Measurements from ENCODE around the gene PRR35.

The PRR35 gene

DNA sequence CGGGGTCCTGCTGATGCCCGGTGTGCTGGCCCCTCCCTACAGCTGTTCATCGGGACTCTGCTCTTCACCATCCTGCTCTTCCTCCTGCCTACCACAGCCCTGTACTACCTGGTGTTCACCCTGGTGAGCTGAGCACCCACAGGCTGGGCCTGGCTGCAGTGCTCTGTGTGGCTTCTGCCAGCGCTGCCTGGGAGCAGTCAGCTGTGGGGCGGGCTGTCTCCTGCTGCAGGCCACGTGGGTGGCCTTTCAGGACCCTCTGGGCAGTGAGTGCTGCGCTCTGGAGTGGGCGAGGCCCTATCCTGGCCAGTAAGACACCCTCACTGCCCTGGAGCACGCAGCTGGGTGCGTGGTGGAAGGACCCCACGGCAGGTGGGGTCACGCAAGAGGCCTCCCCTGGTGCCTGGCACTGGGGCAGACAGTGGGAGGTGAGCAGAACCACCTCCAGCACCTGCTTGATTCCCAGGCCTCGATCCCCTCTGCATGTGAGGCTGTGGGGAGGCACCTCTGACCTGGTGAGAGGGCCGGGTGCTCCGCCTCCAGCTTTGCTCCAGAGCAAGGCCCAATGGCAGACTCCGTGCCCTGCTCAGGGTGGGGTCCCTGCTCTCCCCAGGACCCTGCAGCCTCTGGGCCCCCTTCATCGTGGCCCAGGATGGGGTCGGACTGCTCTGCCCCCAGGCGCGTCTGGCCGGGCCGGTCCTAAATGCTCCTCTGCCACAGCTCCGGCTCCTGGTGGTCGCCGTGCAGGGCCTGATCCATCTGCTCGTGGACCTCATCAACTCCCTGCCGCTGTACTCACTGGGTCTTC lies 20.1 kb downstream of the PRR35 start:
- no peak for DNase-seq (ENCODE audit: low read depth)

DNA sequence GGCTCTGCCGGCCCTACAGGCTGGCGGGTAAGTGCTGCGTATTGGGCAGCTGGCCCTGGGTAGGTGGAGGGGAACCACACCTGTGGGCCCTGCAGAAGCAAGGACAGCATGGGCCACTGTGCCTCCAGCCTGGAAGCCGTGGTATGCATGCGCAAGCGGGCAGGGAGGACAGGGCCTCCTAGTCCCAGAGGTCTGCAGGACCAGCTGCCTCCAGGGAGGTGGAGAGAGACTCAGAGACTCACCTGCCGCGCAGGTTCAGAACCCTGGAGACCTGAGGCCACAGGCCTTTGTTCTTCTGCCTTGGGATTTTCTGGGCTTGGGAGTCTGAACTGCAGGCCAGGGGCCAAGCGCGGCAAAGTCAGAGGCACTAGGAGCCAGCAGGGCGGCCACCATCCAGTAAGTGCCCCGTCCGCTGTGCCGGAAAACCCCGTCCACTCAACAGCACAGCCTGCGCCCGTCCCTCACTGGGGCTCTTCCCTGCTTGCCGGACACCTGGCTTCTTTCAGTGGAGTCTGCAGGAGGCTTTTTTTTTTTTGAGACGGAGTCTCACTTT lies 20.8 kb downstream of the PRR35 start:
- no peak for DNase-seq (ENCODE audit: low read depth)

DNA sequence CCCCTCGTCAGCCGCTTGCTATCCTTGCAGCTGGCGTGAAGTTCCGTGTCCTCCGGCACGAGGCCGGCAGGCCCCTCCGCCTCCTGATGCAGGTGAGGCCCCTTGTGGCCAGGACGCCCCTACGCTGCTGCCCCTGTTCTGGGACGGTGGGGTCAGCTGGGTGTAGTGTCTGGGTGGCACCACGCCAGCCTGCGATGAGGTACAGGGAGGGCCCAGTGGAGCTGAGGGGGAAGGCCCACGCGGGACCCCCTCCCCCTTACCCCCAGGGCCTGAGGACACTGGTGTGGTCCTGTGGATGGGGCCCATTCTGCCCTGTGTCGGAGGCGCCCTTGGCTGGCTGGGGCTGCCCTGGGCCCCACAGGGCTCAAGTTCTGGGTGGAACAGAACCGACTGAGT lies 22.0 kb downstream of the PRR35 start:
- no peak for DNase-seq (ENCODE audit: low read depth)

DNA sequence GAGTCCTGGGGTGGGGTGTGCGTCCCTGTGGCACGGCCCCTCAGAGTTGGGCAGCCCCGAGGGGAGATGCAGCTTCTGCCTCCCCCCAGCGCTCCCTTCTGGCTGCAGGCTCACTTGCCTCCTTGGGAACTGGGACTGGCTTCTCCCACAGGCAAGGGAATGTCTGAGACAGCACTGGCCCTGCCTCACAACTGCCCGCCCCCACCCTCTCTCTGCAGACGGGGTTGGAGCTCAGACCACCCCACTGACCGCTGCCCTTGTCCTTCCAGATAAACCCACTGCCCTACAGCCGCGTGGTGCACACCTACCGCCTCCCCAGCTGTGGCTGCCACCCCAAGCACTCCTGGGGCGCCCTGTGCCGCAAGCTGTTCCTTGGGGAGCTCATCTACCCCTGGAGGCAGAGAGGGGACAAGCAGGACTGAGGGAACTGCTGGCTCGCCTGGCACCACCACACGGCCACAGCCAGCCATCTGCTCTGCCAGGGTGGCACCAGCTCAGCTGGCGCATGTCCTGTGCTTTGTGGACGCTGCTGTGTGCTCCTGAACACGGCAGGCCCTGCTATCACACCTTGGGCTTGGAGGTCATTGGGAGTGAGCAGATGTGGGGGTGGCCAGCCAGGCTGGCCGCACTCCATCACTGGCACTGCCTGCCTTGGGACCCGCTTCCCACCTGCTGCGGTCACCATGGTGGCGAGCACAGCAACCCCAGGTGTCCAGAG lies 22.6 kb downstream of the PRR35 start:
- DNase-seq (ENCODE audit: low read depth), result no peak

DNA sequence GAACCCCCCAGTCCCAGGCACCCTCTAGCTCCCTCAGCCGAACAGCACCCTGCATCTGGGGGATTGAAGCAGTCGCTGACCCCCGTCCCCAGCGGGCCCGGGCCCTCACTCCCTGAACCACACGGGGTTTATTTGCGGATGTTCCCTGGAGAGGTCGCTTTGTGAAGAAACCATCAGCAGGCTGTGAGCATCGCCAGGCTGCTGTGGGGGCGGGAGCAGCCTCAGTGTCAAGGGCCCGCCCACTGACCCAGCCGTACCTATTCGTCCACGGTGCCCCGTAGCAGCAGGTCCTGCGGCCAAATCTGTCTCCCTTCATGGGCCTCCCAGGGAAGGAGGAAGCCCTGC lies 23.2 kb downstream of the PRR35 start:
- DNase-seq (ENCODE audit: low read depth), result no peak

DNA sequence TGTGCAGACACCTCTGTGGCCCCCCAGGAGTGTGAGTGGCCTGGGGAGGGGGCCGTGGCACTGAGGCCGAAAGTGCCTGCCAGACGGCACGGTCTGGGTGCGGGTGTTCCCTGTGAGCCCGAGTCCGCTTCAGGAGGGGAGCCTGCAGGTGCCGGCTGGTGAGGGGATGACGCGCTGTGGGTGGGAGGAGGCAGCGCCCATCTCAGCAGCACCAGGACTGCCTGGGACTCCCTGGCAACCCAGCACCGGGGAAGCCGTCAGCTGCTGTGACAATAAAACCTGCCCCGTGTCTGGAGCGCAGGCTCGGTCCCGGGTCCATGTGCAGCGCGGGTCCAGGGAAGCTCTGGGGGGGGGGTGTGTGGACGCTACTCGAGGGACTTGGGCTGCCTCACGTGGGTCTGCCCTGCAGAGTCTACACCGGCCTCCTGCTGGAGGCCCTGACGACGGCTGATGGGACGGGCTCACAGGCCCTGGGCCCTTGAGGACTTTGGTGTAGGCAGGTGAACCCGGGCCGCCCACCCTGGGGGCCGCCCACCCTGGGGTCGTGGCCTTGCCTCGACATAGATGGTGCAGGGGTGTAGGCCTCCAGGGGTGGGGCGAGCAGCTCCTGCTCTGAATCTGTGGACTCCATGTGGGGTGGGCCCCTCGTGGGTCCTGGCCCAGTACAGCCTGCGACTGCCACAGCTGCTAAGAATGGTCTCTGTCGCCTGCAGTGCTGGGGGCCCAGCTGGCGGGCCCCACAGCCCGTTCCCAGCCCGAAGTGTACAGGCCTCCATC lies 23.8 kb downstream of the PRR35 start:
- DNase-seq (ENCODE audit: low read depth), result no peak

DNA sequence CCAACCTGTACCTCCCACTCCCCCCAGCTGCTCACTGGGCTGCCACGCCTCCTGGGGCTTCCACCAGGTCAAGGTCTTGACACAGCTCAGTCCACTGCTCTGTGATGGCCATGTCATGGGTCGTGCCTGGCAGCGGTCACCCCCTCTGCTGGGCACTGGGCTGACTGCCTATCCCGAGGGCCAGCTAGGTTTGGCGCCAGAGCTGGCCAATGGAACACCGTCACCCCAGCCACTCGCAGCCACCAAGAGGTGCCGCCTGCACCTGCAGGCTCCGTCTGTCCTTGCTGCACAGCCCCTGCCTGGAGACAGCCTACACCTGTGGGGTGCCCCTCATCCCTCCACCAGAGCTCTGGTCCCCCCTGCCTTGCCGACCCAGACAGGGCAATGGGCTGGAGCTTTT lies 25.2 kb downstream of the PRR35 start:
- DNase-seq (ENCODE audit: low read depth), result no peak

DNA sequence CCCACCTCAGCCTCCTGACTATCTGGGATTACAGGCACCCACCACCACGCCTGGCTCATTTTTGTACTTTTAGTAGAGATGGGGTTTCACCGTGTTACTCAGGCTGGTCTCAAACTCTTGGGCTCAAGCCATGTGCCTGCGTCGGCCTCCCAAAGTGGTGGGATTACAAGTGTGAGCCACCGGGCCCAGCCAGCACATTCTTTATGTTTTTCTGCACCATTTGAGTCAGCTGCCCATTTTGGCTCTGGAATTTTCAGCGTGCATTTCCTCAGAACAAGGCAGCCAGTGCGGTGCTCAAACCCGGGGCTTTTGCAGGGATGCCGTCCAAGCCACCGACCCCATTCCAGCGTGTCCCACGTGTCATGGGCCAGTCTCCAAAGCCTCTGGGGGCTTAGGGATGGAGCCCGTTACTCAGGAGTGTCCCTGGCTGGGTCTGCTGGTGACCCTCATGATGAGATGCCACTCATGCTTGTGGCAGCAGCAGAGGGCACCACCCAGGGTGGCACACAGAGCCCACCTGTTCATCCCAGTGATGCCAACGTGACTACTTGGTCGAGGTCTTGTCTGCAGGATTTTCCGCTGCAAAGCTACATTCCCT lies 26.0 kb downstream of the PRR35 start:
- DNase-seq (ENCODE audit: low read depth), result no peak

DNA sequence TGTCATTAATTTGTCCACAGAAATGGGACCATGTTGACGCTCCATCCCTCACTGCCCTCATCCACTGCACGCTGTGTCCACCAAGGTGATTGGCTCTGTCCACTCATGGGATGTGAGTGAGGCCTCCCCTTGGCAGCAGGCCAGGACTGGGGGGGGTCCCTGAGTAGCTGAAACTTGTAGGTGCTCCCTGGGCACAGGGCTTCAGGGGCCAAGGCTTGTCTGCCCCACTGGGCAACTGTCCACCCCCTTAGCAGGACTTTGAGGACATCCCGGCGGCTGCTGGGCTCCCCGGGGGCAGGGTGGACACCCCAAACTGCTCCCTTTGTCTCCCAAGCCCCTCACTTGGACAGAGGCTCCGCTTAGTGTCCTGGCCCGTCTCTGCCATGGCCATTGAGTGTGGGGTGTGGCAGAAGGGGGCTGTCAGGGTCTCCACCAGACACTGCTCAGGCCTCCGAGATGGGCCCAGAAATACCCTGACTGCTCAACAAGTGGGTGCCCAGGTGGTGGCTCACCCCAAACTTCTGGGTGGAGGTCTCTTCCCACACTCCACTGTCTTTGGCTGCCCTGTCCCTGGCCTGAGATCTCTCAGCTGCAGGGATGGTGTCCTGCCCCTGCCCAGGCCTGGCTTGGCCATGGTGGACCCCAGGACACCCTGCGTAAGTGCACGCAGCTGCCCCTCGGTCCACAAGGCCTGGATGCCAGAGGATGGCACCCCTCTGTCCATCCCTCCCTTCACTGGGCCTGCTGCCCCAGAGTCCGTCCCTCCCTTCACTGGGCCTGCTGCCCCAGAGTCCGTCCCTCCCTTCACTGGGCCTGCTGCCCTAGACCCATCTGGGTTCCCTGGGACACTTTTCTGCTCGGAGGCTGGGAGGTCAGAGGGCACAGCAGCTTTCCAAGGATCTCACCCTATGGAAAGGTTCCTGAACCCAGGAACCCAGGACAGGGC lies 26.7 kb downstream of the PRR35 start:
- DNase-seq (ENCODE audit: low read depth), result no peak

DNA sequence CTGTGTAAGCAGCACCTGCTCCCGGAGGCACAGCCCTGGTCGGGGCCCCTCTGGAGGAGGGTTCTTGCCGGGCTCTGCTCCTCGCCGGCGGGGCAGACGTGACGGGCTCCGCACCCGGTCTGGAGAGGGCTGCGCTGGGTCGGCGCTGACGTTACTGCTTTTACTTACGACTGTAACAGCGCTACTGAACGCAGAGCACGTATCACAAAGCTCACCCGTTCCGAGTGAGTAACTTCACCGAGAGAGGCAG lies 28.4 kb downstream of the PRR35 start:
- peak; percentile 39 for DNase-seq (ENCODE audit: low read depth)

DNA sequence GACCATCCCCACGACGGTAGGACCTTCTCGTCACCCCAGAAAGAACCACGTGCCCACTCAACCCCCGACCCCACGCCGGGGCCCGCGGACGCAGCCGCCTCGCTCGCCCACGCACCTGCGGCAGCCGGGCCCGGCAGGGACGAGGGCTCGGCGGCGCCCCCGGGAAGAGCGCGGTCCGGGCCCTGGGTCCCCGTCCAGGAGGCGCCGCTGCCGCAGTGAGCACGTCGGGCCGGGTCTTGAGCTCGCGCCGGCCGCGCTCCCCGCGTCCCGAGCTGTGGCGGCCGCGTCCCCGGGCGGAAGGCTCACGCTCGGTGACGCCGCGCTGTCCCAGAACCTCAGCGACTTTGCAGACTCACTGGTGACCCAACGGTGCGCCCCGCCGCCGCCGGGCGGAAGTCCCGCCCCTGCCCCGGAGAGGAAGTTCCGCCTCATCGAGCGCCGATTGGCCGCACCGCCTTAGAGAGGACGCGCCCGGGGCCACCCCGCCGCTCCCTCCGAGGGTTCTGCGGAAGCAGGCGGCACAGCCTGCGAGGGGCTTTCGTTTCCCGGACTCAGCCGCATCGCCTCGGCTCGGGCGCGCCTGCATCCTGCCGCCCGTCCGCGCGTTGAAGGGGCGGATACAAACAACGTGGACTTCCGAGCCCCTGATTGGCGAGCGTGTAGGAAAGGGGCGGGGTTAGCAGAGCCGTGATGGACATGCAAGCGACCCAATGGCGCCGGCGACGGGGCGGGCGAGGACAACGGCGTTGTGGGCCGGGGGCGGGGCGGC lies 28.9 kb downstream of the PRR35 start:
- DNase-seq (ENCODE audit: low read depth), result peak; percentile 95

DNA sequence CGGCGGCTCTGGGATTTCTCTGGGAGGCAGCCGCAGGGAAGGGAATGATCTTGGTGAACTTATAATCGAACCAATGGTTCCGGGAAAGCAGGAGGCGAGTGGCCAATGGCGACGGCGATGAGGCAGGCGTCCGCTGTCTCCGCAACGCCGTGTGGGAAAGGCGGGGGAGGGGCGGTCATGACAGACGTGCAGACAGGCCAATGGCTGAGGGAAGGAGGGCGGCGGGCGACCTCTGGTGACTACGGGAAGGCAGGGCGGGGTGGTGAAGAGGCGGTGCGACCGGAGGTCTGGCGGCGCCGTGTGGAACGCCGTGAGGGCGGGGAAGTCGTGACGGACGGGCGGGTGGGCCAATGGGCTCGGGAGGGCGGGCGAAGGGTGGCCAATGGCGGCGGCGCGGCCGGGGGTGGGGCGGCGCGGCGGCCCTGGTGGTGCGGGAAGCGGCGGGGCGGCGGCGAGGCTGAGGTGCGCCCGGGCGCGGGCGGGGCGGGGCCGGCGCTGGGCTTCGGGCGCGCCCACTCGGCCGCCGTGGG lies 29.5 kb downstream of the PRR35 start, which contains the start of gene RAB40C:
RAB40C (plus strand) TSS at position 409 of the 530 bp plus-strand sequence. CDS start 226 bp downstream, outside the sequence.
- DNase-seq (ENCODE audit: low read depth), result peak; percentile 98

DNA sequence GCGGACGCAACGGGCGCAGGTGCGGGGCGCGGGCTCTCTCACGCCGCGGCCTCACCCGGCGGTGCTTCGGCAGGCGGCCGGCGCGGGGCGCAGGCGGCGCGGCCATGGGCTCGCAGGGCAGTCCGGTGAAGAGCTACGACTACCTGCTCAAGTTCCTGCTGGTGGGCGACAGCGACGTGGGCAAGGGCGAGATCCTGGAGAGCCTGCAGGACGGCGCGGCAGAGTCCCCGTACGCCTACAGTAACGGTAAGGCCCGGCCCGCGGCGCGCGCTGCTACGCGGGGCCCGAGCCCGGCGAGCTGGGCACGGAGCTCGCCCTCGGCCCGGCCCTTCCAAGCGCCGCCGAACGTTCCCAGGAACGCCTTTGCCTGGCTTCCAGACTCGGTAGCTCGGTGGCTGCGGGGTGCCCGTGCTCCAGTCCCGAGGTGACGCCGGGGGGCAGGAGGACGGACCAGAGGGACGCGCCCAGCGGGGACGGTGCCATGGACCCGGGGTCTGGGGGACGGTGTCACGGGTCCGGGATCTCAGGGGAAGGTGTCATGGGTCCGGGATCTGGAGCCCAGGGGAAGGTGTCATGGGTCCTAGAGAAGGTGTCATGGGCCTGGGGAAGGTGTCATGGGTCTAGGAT lies 30.1 kb downstream of the PRR35 start:
- no peak for DNase-seq (ENCODE audit: low read depth)

DNA sequence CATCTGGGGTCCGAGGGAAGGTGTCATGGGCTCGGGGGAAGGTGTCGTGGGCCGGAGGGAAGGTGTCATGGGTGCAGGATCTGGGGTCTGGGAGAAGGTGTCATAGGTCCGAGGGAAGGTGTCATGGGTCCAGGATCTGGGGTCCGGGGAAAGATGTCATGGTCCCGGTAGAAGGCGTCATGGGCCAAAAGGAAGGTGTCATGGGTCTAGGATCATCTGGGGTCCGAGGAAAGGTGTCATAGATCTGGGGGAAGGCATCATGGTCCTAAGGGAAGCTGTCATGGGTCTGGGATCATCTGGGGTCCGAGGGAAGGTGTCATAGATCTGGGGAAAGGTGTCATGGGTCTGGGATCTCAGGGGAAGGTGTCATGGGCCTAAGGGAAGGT lies 30.6 kb downstream of the PRR35 start:
- DNase-seq (ENCODE audit: low read depth), result no peak

DNA sequence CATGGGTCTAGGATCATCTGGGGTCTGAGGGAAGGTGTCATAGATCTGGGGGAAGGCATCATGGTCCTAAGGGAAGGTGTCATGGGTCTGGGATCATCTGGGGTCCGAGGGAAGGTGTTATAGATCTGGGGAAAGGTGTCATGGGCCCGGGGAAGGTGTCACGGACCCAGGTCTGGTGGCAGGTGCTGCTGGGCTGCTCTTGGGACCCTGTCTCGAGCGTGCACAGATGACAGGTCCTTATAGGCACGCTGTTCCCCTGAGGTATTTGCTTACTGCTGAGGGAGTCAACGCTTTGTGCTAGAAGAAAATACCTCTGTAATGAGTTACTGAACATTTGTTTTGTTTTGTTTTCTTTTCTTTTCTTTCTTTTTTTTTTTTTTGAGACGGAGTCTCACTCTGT lies 31.0 kb downstream of the PRR35 start:
- no peak for DNase-seq (ENCODE audit: low read depth)

DNA sequence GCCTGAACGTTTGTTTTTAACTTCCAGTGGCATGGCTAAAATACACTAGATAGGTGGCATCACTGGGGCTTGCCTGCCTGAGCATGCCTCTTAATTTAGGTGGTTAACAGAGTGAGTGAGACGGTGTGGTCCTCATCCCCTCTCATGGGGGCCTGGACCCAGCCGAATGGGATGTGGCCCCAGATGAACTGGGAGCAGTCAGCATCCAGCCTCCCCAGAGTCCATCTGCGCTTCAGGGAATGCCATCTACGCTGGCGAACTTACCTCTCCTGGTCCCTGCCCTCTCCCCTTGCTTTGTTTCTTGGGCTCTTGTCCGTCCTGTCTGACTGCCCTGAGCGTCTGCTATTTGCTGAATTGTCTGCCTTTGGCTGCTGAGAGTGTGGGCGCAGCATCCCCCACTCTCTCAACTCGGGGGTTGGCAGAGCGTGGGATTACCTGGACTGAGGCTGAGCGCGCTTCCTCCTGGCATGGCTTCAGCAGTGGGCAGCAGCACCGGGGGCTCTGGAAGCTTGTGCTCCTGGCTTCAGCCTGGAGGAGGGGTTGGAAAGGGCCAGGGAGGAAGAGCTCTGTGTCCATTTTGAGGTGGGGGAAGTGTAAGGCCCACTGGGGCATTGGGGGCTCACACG lies 31.8 kb downstream of the PRR35 start:
- DNase-seq (ENCODE audit: low read depth), result no peak

DNA sequence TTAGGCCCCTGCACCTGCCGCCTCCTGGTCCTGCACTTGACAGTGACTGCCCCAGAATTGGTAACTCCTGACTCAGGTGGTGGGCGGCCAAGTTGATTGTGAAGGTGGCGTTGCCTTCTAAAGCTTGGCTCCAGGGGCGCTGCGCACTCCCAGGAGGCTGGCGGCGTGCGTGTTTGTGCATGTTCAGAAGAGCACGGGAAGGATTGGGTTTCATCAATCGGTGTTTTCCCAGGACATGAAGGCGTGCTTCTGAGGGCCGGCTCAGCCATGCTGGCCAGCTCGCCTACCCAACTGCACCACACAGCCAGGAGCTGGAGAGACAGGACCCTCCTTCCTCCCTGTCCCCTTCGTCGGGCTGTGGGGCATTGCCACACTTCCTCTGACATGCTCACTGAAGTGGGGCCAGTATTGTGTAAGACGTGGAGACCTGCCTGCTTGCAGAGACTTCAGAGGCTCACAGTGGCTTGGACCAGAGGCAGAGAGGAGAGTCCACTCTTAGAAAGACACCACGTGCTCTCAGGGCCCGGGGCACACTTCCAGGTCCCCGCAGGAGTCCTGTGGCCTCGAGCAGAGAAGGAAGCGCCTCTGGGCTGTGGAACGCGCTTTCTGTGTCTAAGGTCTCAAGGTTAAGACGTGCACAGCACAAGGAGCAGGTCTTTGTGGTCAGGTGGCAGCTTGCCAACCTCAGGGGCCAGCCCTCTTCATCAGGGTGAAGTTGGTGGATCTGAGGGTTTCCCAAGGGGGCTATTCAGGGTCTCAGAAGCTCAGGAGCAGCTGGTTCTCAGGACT lies 32.5 kb downstream of the PRR35 start:
- no peak for DNase-seq (ENCODE audit: low read depth)

DNA sequence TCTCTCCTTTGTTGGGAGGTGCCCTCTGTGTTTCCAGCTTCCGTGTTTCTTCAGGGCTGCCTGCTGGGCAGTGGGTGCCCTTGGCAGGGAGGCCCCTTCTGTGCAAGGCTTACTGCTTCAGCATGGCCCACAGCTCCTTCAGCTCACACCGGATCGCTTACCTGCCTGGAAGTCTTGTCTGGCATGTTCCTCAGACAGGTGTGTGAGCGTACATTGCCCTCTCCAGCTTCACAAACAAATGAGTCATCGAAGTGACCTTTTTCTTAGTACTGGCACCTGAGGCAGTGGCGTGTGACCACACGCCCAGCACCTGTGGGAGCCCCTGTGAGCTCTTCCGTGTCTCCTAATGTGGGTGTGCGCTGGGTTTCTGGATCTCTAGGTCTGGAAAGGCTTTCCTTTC lies 33.2 kb downstream of the PRR35 start:
- no peak for DNase-seq (ENCODE audit: low read depth)

DNA sequence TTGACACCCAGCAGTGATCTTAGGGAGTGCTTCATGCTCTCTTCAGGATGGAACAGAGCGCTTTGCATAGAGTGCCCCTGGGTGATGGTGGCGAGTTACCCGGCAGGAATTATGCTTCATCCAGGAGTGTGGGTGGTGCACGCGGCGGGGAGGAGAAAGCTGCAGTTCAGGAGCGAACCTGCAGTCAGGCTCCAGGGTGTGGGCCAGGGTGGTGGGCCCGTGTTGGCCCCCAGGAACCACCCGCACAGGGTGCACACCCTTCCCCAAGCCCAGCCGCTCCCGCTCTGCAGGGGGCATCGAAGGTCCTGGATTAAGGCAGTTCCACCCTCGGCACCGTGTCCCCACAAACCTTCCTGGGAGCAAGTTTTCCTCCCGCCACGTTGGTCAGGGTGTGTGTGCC lies 33.6 kb downstream of the PRR35 start:
- no peak for DNase-seq (ENCODE audit: low read depth)

Measured in activated T-helper 1 cell treated with Interleukin-2 at 50 U/mL for 16 hours (primary cell).